Tibial artery (tissue), 4 donors: ENCODE data around the gene NCAPG2.
"Not testable (repeated sequence)": the region's sequence is repeated elsewhere in the genome, so short reads cannot be mapped to it uniquely, and the experiment has no call there.

Experiments used
- DNase-seq, 2 donors: peaks; one replicate each; pipeline ENCODE4 v3.0.0-alpha.2; 2019
- H3K27ac ChIP-seq, 2 donors: fragments of 200-600 bp; sonication (generic) in 1 of 2; 1 replicate in 1 of 2; 2 replicates in 1 of 2; pipeline ENCODE4 v1.5.1; 2018 to 2019; ENCODE audit warnings: mild to moderate bottlenecking in 1 of 2
- H3K27me3 ChIP-seq, 2 donors: fragments of 200-600 bp; sonication (generic) in 1 of 2; one replicate each; pipeline versions ENCODE4 v1.5.1 to v1.6.0; 2016 to 2019
- H3K36me3 ChIP-seq, 3 donors: fragments of 200-600 bp; sonication (generic) in 2 of 3; one replicate each; pipeline ENCODE4 v1.5.1; 2016 to 2019; ENCODE audit warnings: mild to moderate bottlenecking in 2 of 3
- H3K4me1 ChIP-seq, 4 donors: fragments of 200-600 bp; sonication (generic) in 2 of 4; 1 replicate in 3 of 4; 2 replicates in 1 of 4; pipeline ENCODE4 v1.5.1; 2016 to 2019
- H3K4me3 ChIP-seq, 2 donors: fragments of 200-600 bp; sonication (generic) in 1 of 2; 1 replicate in 1 of 2; 2 replicates in 1 of 2; pipeline ENCODE4 v1.5.1; 2018 to 2019; ENCODE audit warnings: mild to moderate bottlenecking in 2 of 2
- H3K9me3 ChIP-seq, 3 donors: fragments of 200-600 bp; sonication (generic) in 1 of 3; one replicate each; pipeline ENCODE4 v1.5.1; 2016 to 2019
- CTCF ChIP-seq, 2 experiments: fragments of 200-600 bp in 1 of 2; fragments of 450-650 bp in 1 of 2; IDR thresholded peaks; one replicate each; pipeline ENCODE4 v1.5.1; 2017 to 2019; ENCODE audit warnings: antibody characterized with exemption in 2 of 2, mild to moderate bottlenecking in 1 of 2, moderate library complexity in 1 of 2
- intact Hi-C: fragments of 100-400 bp; cut with DNase I; formaldehyde crosslinking; loops from one replicate; pipeline ENCODE4 v1.15.0; 2023; ENCODE audit warnings: low total_unique reads

Gene NCAPG2

GRCh38 chr7:158699341-158699740, 5.3 kb downstream of the NCAPG2 start:
- no peak overlapping the region for H3K4me3 ChIP-seq
- no peak overlapping the region for H3K27ac ChIP-seq
- no peak for TF ChIP-seq CTCF (IDR thresholded peaks at IDR 0.05)
- no peaks in the 10 kb centered on the region for H3K9me3 ChIP-seq
- intact Hi-C loops, result no loop called here
- no peaks in the 10 kb centered on the region for H3K27me3 ChIP-seq
- peaks cover 0 to 13% (median 8%) of the 10 kb centered on the region in 4 donors for H3K4me1 ChIP-seq
- no peak for DNase-seq
- H3K36me3 ChIP-seq, result peaks cover 0 to 5% (median 0%) of the 10 kb centered on the region in 3 donors

DNA sequence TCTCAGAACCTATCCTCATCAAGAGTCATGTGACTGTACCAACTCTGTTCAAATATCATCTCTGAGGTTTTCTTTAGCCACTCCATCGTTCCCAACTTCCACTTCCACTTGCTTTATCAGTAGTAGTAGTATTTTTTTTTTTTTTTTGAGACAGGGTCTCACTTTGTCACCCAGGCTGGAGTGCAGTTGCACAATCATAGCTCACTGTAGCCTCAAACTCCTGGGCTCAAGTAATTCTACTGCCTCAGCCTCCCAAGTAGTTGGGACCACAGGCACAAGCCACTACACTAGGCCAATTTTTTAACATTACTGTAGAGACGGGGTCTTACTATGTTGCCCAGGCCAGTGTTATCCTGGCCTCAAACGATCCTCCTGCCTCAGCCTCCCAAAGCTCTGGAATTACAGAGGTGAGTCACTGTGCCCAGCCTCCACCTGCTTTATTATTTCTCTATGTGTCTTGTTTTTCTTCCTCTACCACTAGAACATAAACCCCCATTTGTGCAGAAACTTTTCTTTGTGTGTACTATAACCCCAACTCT, 5.9 kb downstream of the NCAPG2 start:
- intact Hi-C loops, result no loop called here
- Histone ChIP-seq H3K9me3 (no peaks in the 10 kb centered on the region), H3K4me1 (peaks cover 0 to 7% (median 2%) of the 10 kb centered on the region in 4 donors), H3K27me3 (no peaks in the 10 kb centered on the region), H3K27ac (no peak overlapping the region), H3K4me3 (no peak overlapping the region), H3K36me3 (peaks cover 0 to 5% (median 0%) of the 10 kb centered on the region in 3 donors)
- no peak for TF ChIP-seq CTCF (IDR thresholded peaks at IDR 0.05)
- DNase-seq, result no peak

- DNase-seq, H3K4me1 ChIP-seq, H3K9me3 ChIP-seq, intact Hi-C loops, H3K36me3 ChIP-seq, H3K27ac ChIP-seq, H3K27me3 ChIP-seq, H3K4me3 ChIP-seq: not testable (repeated sequence)
Measured at GRCh38 chr7:158697597-158697996, 7.0 kb downstream of the NCAPG2 start.

GRCh38 chr7:158695726-158696452, 8.7 kb downstream of the NCAPG2 start:
- Histone ChIP-seq H3K27ac (peak overlapping the region in 1 of 2 donors; percentile 12), H3K27me3 (no peaks in the 10 kb centered on the region), H3K36me3 (peaks cover 0 to 2% (median 0%) of the 10 kb centered on the region in 3 donors), H3K9me3 (no peaks in the 10 kb centered on the region), H3K4me3 (no peak overlapping the region), H3K4me1 (peaks cover 0 to 4% (median 0%) of the 10 kb centered on the region in 4 donors)
- peak; percentile 30 to 39 for TF ChIP-seq CTCF (IDR thresholded peaks at IDR 0.05)
- peak; percentile 76 to 82 for DNase-seq
- intact Hi-C loops, result no loop called here

GRCh38 chr7:158695056-158695455, 9.5 kb downstream of the NCAPG2 start:
- H3K27me3 ChIP-seq, result no peaks in the 10 kb centered on the region
- H3K36me3 ChIP-seq, result peaks cover 0 to 5% (median 0%) of the 10 kb centered on the region in 3 donors
- peaks cover 0 to 4% (median 0%) of the 10 kb centered on the region in 4 donors for H3K4me1 ChIP-seq
- intact Hi-C loops, result no loop called here
- no peaks in the 10 kb centered on the region for H3K9me3 ChIP-seq
- H3K27ac ChIP-seq, result no peak overlapping the region
- no peak for DNase-seq
- H3K4me3 ChIP-seq, result no peak overlapping the region
- TF ChIP-seq CTCF (IDR thresholded peaks at IDR 0.05), result no peak

GRCh38 chr7:158694650-158695049, 10.0 kb downstream of the NCAPG2 start:
- Histone ChIP-seq H3K4me1 (peaks cover 0 to 4% (median 0%) of the 10 kb centered on the region in 4 donors), H3K4me3 (no peak overlapping the region), H3K27me3 (no peaks in the 10 kb centered on the region), H3K27ac (no peak overlapping the region), H3K36me3 (peaks cover 0 to 9% (median 0%) of the 10 kb centered on the region in 3 donors), H3K9me3 (no peaks in the 10 kb centered on the region)
- no peak for TF ChIP-seq CTCF (IDR thresholded peaks at IDR 0.05)
- intact Hi-C loops, result no loop called here
- no peak for DNase-seq
